GM23338 (cell line): Measurements from ENCODE around the gene FANCC.

Source experiments
- CREB1 ChIP-seq: fragments of 250-450 bp; sonication (Bioruptor Pico); IDR thresholded peaks from 2 replicates; pipeline ENCODE4 v1.5.0; 2020; ENCODE audit warnings: low read depth, mild to moderate bottlenecking, moderate library complexity
- EZH2 ChIP-seq: fragments of 200-600 bp; sonication (generic); IDR thresholded peaks from one replicate; pipeline ENCODE4 v1.8.0; 2017; ENCODE audit warnings: antibody characterized with exemption, mild to moderate bottlenecking, low read depth; ENCODE audit not compliant: unreplicated experiment
- EZH2phosphoT487 ChIP-seq: fragments of 200-600 bp; sonication (generic); IDR thresholded peaks from one replicate; pipeline ENCODE4 v1.8.1; 2018; ENCODE audit warnings: antibody characterized with exemption; ENCODE audit not compliant: unreplicated experiment
- NANOG ChIP-seq: IDR thresholded peaks from 2 replicates; pipeline ENCODE4 v1.6.1; 2016; ENCODE audit warnings: antibody characterized with exemption, borderline replicate concordance
- POLR2AphosphoS5 ChIP-seq: IDR thresholded peaks from 2 replicates; pipeline ENCODE4 v1.6.1; 2016; ENCODE audit warnings: antibody characterized with exemption, low read depth
- ZNF114 ChIP-seq: fragments of 250-450 bp; sonication (Bioruptor Pico); IDR thresholded peaks from 2 replicates; pipeline ENCODE4 v1.5.0; 2020; ENCODE audit warnings: mild to moderate bottlenecking, moderate library complexity
- TF ChIP-seq, protein P1 (sequence below), 2 experiments: fragments of 200-600 bp in 1 of 2; sonication (generic) in 1 of 2; conservative IDR thresholded peaks; 2 replicates each; pipeline versions ENCODE4 v1.5.1 to v1.6.1; 2016 to 2017; ENCODE audit warnings: antibody characterized with exemption in 2 of 2, low read depth in 2 of 2, mild to moderate bottlenecking in 2 of 2, moderate library complexity in 1 of 2
- TF ChIP-seq, protein P2 (sequence below): IDR thresholded peaks from one replicate; pipeline ENCODE4 v1.6.1; 2018; ENCODE audit warnings: antibody characterized with exemption; ENCODE audit not compliant: unreplicated experiment

DNA sequence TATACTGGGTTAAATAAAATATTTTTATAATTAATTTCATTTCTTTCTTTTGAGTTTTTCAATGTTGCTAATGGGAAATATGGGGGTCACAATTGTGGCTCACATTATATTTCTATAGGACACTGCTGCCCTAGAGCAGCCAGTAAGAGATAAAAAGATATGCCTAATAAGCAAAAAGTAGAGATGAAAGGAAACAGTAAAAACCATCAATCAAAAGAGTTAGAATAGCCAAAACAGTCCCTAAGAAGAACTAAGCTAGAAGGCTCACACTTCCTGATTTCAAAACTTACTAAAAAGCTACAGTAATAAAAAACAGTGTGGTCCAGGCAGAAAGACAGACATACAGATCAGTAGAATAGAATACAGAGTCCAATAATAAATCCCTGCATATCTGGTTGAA lies 104.4 kb downstream of the FANCC start:
- TF ChIP-seq, protein P1, sequence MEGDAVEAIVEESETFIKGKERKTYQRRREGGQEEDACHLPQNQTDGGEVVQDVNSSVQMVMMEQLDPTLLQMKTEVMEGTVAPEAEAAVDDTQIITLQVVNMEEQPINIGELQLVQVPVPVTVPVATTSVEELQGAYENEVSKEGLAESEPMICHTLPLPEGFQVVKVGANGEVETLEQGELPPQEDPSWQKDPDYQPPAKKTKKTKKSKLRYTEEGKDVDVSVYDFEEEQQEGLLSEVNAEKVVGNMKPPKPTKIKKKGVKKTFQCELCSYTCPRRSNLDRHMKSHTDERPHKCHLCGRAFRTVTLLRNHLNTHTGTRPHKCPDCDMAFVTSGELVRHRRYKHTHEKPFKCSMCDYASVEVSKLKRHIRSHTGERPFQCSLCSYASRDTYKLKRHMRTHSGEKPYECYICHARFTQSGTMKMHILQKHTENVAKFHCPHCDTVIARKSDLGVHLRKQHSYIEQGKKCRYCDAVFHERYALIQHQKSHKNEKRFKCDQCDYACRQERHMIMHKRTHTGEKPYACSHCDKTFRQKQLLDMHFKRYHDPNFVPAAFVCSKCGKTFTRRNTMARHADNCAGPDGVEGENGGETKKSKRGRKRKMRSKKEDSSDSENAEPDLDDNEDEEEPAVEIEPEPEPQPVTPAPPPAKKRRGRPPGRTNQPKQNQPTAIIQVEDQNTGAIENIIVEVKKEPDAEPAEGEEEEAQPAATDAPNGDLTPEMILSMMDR (conservative IDR thresholded peaks at IDR 0.05; ENCODE audit: low read depth in 2 of 2): no peak
- TF ChIP-seq EZH2 (no peak), POLR2AphosphoS5 (no peak), EZH2phosphoT487 (no peak), ZNF114 (CRISPR knock-in tag) (no peak), CREB1 (no peak), NANOG (no peak)
- TF ChIP-seq, protein P2, sequence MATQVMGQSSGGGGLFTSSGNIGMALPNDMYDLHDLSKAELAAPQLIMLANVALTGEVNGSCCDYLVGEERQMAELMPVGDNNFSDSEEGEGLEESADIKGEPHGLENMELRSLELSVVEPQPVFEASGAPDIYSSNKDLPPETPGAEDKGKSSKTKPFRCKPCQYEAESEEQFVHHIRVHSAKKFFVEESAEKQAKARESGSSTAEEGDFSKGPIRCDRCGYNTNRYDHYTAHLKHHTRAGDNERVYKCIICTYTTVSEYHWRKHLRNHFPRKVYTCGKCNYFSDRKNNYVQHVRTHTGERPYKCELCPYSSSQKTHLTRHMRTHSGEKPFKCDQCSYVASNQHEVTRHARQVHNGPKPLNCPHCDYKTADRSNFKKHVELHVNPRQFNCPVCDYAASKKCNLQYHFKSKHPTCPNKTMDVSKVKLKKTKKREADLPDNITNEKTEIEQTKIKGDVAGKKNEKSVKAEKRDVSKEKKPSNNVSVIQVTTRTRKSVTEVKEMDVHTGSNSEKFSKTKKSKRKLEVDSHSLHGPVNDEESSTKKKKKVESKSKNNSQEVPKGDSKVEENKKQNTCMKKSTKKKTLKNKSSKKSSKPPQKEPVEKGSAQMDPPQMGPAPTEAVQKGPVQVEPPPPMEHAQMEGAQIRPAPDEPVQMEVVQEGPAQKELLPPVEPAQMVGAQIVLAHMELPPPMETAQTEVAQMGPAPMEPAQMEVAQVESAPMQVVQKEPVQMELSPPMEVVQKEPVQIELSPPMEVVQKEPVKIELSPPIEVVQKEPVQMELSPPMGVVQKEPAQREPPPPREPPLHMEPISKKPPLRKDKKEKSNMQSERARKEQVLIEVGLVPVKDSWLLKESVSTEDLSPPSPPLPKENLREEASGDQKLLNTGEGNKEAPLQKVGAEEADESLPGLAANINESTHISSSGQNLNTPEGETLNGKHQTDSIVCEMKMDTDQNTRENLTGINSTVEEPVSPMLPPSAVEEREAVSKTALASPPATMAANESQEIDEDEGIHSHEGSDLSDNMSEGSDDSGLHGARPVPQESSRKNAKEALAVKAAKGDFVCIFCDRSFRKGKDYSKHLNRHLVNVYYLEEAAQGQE: no peak
